HS-5 (cell line): ENCODE data around the gene HDGFL3.
"Not testable (repeated sequence)": the region's sequence is repeated elsewhere in the genome, so short reads cannot be mapped to it uniquely, and the experiment has no call there.

Experiments
- DNase-seq: peaks from one replicate; pipeline ENCODE4 v3.0.0-alpha.2; 2012; ENCODE audit warnings: low read depth

Gene HDGFL3

GRCh38 chr15:83100097-83100646 is 107.5 kb downstream of the HDGFL3 start:
- DNase-seq = no peak

DNA sequence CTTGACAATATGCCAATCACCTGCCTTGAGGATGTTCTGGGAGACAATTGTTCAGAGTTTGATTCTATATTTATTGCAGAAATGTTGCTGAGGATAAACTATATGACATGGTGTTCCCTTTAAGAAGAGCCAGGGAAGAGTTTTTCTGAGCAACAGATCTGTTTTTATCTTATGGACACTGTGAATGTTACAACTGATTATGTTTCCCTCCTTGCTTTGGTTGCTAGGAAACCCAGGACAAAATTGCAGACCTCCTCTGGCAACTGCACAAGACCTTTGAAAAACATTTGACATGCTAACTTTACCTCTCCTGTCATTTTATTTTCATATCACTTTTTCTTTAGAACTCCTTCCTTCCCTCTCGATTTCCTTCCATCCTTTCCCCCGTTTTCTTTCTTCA is 108.3 kb downstream of the HDGFL3 start:
- DNase-seq = no peak

GRCh38 chr15:83098079-83098478 is 109.5 kb downstream of the HDGFL3 start:
- no peak for DNase-seq

- DNase-seq = no peak
Observed at GRCh38 chr15:83094583-83094982, 113.0 kb downstream of the HDGFL3 start.

GRCh38 chr15:83092309-83092976 is 115.2 kb downstream of the HDGFL3 start:
- no peak for DNase-seq

DNA sequence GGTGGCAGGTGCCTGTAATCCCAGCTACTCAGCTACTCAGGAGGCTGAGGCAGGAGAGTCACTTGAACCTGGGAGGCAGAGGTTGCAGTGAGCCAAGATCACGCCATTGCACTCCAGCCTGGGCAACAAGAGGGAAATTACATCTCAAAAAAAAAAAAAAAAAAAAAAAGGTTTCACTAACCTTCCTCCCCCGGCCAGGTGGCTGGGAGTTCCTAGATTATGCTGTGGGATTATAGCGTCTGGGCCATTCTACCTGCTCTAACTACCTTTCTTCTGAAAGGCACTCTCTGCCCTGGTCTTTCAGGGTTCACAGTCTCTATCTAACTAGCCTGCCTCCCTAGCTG is 115.7 kb downstream of the HDGFL3 start:
- not testable (repeated sequence) for DNase-seq

DNA sequence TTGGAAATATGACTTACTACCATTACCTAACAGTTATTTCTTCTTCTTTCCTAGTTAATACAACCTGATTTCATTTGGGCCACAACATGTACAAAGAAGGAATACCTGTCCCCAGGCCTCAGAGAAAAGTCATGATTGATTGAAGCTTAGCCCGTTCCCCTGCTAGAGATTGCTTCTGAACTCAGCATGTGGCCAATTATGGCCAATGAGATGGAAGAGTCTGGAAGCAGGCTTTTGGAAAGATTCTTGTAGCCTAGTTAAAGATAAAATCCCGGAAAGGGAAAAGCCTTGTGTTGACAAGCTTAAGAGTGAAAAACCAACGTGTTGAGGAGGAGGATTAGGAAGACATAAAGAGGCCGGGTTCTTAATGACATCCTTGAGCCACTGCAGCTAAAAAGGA is 117.2 kb downstream of the HDGFL3 start:
- DNase-seq = no peak

DNA sequence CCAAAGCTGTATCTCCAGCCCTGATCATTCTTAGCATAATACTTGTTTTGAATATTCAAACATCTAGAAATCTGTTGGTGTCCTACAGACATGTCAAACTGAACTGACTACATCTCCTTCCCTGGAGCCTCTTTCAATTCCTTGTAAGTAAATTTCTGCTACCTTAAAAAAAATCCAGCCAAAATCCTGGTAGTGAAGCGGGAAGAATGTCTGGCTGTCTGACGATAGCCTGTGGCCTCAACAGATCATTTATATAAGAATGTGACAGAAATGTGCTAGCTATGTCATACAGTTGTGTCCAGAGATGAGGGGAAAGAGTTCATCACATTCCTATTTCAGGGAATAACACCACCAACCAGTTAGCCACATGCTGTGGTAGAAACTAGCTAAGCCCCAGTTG is 118.7 kb downstream of the HDGFL3 start:
- DNase-seq = no peak

GRCh38 chr15:83087576-83087975 is 120.0 kb downstream of the HDGFL3 start:
- no peak for DNase-seq

- not testable (repeated sequence) for DNase-seq
Observed at GRCh38 chr15:83085864-83086552, 121.6 kb downstream of the HDGFL3 start.

GRCh38 chr15:83085461-83085860 is 122.2 kb downstream of the HDGFL3 start:
- not testable (repeated sequence) for DNase-seq

- DNase-seq = no peak
Observed at GRCh38 chr15:83082730-83083386, 124.8 kb downstream of the HDGFL3 start.

DNA sequence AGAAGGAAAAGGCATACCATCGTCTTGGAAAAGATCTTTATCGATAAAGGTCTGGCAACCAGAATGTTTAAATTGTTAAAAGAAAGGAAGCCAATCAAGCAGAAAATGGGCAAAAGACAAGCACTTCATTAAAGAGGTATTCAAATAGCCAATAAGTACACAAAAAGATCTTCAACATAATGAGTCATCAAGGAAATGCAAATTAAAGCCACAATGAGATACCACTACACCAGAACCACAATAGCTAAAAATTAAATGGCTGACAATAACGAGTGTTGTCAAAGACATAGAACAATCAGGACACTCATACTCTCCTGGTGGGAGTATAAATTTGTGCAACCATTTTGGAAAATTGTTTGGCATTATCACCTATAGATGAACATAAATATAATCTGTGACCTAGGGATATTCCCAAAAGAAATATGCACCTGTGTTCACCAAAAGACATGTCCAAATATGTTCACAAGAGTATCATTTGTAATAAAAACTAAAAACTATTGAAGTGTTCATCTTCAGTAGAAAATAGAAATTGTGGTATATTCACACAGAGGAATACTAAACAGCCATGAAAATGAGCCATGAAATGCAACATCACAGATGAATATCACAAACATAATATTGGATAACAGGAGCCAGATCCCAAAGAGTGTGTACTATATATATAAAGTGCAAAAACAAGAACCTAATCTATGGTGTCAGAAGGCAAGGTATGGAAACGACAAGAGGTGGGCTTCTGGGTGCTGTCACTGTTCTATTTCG is 126.2 kb downstream of the HDGFL3 start:
- no peak for DNase-seq

DNA sequence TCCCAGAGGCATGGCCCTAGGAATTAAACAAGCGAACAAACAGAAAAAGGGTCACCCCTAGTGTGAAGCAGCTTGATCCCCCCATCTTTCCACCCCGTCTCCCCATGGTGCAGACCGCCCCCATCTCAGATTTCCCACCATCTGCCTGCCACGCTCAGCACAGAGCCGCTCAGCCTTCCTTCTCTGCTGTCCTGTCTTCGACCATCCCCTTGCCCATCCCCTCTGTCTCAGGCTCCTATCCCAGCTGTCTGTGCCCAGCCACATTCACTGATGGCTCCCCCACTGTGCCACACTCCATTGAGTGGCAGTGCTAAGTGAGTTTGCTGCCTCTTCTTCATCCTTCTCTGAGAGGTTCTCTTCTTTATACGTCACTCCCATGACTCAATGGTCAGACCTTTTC is 128.9 kb downstream of the HDGFL3 start:
- no peak for DNase-seq
